Small intestine (tissue), 7 donors: ENCODE results near the gene MRGPRX2. TPM values are rescaled to one million over a fixed set of nuclear protein-coding genes. Genes with fewer than 3 reads are reported as not detected.

Experiments
- DNase-seq, 2 donors: peaks; one replicate each; pipeline versions ENCODE4 v3.0.0 to v3.0.0-alpha.2; 2013
- FAIRE-seq: peaks from 2 replicates; lab custom pipeline; 2012; peaks lifted over from hg19 to GRCh38; lab: Jason Lieb, UNC
- H3K27ac ChIP-seq, 3 donors: one replicate each; pipeline ENCODE4 v1.5.1; 2013; ENCODE audit warnings: low read length in 2 of 3, mild to moderate bottlenecking in 2 of 3, control low read depth in 1 of 3, inconsistent platforms in 1 of 3, low read depth in 1 of 3, moderate library complexity in 1 of 3
- H3K27me3 ChIP-seq, 3 donors: one replicate each; pipeline ENCODE4 v1.6.1; 2013; ENCODE audit warnings: low read length in 3 of 3, inconsistent platforms in 1 of 3; ENCODE audit not compliant: control insufficient read depth in 3 of 3, insufficient read depth in 3 of 3
- H3K36me3 ChIP-seq, 3 donors: one replicate each; pipeline ENCODE4 v1.6.1; 2013; ENCODE audit warnings: low read length in 3 of 3, inconsistent platforms in 1 of 3, low read depth in 1 of 3, mild to moderate bottlenecking in 1 of 3, moderate library complexity in 1 of 3; ENCODE audit not compliant: control insufficient read depth in 3 of 3, insufficient read depth in 2 of 3
- H3K4me1 ChIP-seq, 3 donors: one replicate each; pipeline ENCODE4 v1.6.1; 2013; ENCODE audit warnings: low read length in 2 of 3, inconsistent platforms in 1 of 3, low read depth in 1 of 3, mild to moderate bottlenecking in 1 of 3, moderate library complexity in 1 of 3; ENCODE audit not compliant: control insufficient read depth in 3 of 3, insufficient read depth in 2 of 3
- H3K4me3 ChIP-seq, 3 donors: one replicate each; pipeline ENCODE4 v1.5.1; 2013; ENCODE audit warnings: low read length in 3 of 3, control low read depth in 1 of 3, inconsistent platforms in 1 of 3, low read depth in 1 of 3, mild to moderate bottlenecking in 1 of 3, moderate library complexity in 1 of 3
- H3K9me3 ChIP-seq, 2 donors: one replicate each; pipeline ENCODE4 v1.6.1; 2013; ENCODE audit warnings: low read depth in 1 of 2, low read length in 1 of 2; ENCODE audit not compliant: control insufficient read depth in 2 of 2, insufficient read depth in 1 of 2
- WGBS, 3 donors: extraction: QIAGEN DNeasy Blood & Tissue Kit; methylation state at CpG; one replicate each; pipeline ENCODE4 v1.1.7; 2013; 5-methylcytosine and 5-hydroxymethylcytosine counted together
- polyA plus RNA-seq, 4 donors: library from polyadenylated mRNA; stranded (reverse) in 3 of 4; unstranded in 1 of 4; fragments of 200-250 nt in 3 of 4; fragments of 120-200 nt in 1 of 4; gene quantifications; one replicate each; pipeline versions ENCODE4 v1.2.1 to v1.2.3, GENCODE V29; 2013
- donor health status: healthy with polysubstance abuse.
- donor health status: control.
- donor health status: control.
- donor health status: Bipolar disorder and iron deficiency.
- donor health status: healthy.

The MRGPRX2 gene
- polyA plus RNA-seq, 4 donors = 0.01 TPM; not detected in 3

- H3K27ac ChIP-seq = no peak overlapping the region
- no peaks in the 10 kb centered on the region for H3K27me3 ChIP-seq
- FAIRE-seq (no peak), DNase-seq (peak in 1 of 2 donors; percentile 19)
- no peak overlapping the region for H3K4me3 ChIP-seq
- no peaks in the 10 kb centered on the region for H3K4me1 ChIP-seq
- no peaks in the 10 kb centered on the region for H3K9me3 ChIP-seq
- H3K36me3 ChIP-seq = no peaks in the 10 kb centered on the region
- WGBS, 3 donors = 8 to 11% (median 9%) methylated on average over 3 of the region's 3 CpGs
Observed at GRCh38 chr11:19018901-19019300, 41.6 kb downstream of the MRGPRX2 start.

GRCh38 chr11:19013181-19013857 is 47.2 kb downstream of the MRGPRX2 start:
- no peak for FAIRE-seq
- Histone ChIP-seq H3K27ac (no peak overlapping the region), H3K36me3 (no peaks in the 10 kb centered on the region), H3K27me3 (no peaks in the 10 kb centered on the region), H3K9me3 (no peaks in the 10 kb centered on the region), H3K4me1 (no peaks in the 10 kb centered on the region), H3K4me3 (no peak overlapping the region)
- DNase-seq = no peak
- WGBS, 3 donors = 76 to 84% (median 80%) methylated on average over 3 of the region's 3 CpGs

DNA sequence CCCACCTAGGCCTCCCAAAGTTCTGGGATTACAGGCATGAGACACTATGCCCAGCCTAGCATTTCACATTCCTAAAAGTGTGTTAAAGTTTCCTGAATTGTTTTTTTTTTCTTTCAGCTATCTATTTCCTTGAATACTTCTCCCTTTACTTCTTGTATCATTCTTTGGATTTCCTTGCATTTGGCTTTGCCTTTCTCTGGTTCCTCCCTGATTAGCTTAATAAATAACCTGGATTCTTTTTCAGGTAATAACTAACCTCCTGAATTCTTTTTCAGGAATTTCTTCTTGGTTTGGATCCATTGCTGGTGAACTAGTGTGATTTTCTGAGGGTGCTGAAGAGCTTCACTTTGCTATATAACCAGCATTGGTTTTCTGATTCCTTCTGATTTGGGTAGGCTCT is 47.9 kb downstream of the MRGPRX2 start:
- H3K36me3 ChIP-seq = no peaks in the 10 kb centered on the region
- H3K27me3 ChIP-seq = no peaks in the 10 kb centered on the region
- DNase-seq = no peak
- no peaks in the 10 kb centered on the region for H3K9me3 ChIP-seq
- no peak overlapping the region for H3K4me3 ChIP-seq
- H3K27ac ChIP-seq = no peak overlapping the region
- FAIRE-seq = no peak
- no peaks in the 10 kb centered on the region for H3K4me1 ChIP-seq

Other genes starting within 250 kb of the MRGPRX2 start
- not detected for gene MRGPRX1, start 121.3 kb downstream of the MRGPRX2 start, polyA plus RNA-seq
- gene ZDHHC13, start 56.5 kb upstream of the MRGPRX2 start, polyA plus RNA-seq = 10 to 100 TPM in 3 of 4 donors, 1 to 10 TPM in 1; 5.7 to 21.7 (median 14.5) TPM
- 10 to 100 TPM in 1 of 4 donors, 1 to 10 TPM in 2, under 1 TPM in 1; 0.09 to 17.0 (median 1.2) TPM for gene CSRP3, start 141.3 kb upstream of the MRGPRX2 start, polyA plus RNA-seq
- gene E2F8, start 180.2 kb upstream of the MRGPRX2 start, polyA plus RNA-seq = 10 to 100 TPM in 1 of 4 donors, 1 to 10 TPM in 1, under 1 TPM in 2; 0.27 to 13.3 (median 2.6) TPM